Hepatocyte (in vitro differentiated cells): ENCODE data around the gene ZFYVE28. TPM values are rescaled to one million over a fixed set of nuclear protein-coding genes. Genes with fewer than 3 reads are reported as not detected.

ENCODE experiments used
- DNase-seq: peaks from one replicate; pipeline ENCODE4 v3.0.0-alpha.2; 2016; ENCODE audit warnings: low spot score
- H2AFZ ChIP-seq: fragments of 200-600 bp; sonication (generic); 2 replicates; pipeline ENCODE4 v1.6.0; 2016; ENCODE audit warnings: antibody characterized with exemption, mild to moderate bottlenecking
- H3K27ac ChIP-seq: fragments of 200-600 bp; sonication (generic); 2 replicates; pipeline ENCODE4 v1.5.1; 2016; ENCODE audit warnings: mild to moderate bottlenecking
- H3K27me3 ChIP-seq: fragments of 200-600 bp; sonication (generic); 2 replicates; pipeline ENCODE4 v1.6.1; 2016
- H3K36me3 ChIP-seq: fragments of 200-600 bp; sonication (generic); replicated peaks from 2 replicates; pipeline ENCODE4 v1.5.1; 2016; ENCODE audit warnings: low read depth; ENCODE audit not compliant: insufficient read depth
- H3K4me1 ChIP-seq: fragments of 200-600 bp; sonication (generic); 2 replicates; pipeline ENCODE4 v1.5.1; 2016; ENCODE audit warnings: mild to moderate bottlenecking, moderate library complexity; ENCODE audit not compliant: insufficient read depth
- H3K4me2 ChIP-seq: fragments of 200-600 bp; sonication (generic); 2 replicates; pipeline ENCODE4 v1.6.0; 2016
- H3K4me3 ChIP-seq: fragments of 200-600 bp; sonication (generic); 2 replicates; pipeline ENCODE4 v1.5.1; 2016; ENCODE audit warnings: mild to moderate bottlenecking
- H3K79me2 ChIP-seq: fragments of 200-600 bp; sonication (generic); 2 replicates; pipeline ENCODE4 v1.6.0; 2017; ENCODE audit warnings: mild to moderate bottlenecking
- H3K9me2 ChIP-seq: fragments of 200-600 bp; sonication (generic); replicated peaks from 2 replicates; pipeline ENCODE4 v1.6.0; 2017; ENCODE audit warnings: mild to moderate bottlenecking; ENCODE audit not compliant: insufficient read depth
- H3K9me3 ChIP-seq: fragments of 200-600 bp; sonication (generic); 2 replicates; pipeline ENCODE4 v1.5.1; 2016; ENCODE audit warnings: low read depth, mild to moderate bottlenecking
- H4K20me1 ChIP-seq: fragments of 200-600 bp; sonication (generic); 2 replicates; pipeline ENCODE4 v1.6.0; 2016; ENCODE audit warnings: mild to moderate bottlenecking; ENCODE audit not compliant: insufficient read depth, poor library complexity, severe bottlenecking
- CTCF ChIP-seq: fragments of 200-600 bp; sonication (generic); IDR thresholded peaks from 2 replicates; pipeline ENCODE4 v1.5.1; 2016; ENCODE audit warnings: antibody characterized with exemption, mild to moderate bottlenecking; ENCODE audit not compliant: poor library complexity
- EZH2 ChIP-seq: fragments of 200-600 bp; sonication (generic); IDR thresholded peaks from 2 replicates; pipeline ENCODE4 v1.6.1; 2016; ENCODE audit warnings: antibody characterized with exemption, mild to moderate bottlenecking, borderline replicate concordance
- EZH2phosphoT487 ChIP-seq: fragments of 200-600 bp; sonication (generic); IDR thresholded peaks from one replicate; pipeline ENCODE4 v1.6.1; 2018; ENCODE audit warnings: antibody characterized with exemption, mild to moderate bottlenecking, low read depth, moderate library complexity; ENCODE audit not compliant: unreplicated experiment, severe bottlenecking
- WGBS: methylation state at CpG from one replicate; pipeline ENCODE4 v1.1.6; 2016; ENCODE audit warnings: low lambda C conversion rate; ENCODE audit errors: missing lambda C conversion rate; 5-methylcytosine and 5-hydroxymethylcytosine counted together
- polyA plus RNA-seq: library from polyadenylated mRNA; unstranded; fragments of >200 nt; fragmentation: Nextera tagmentation; extraction: Ambion mirVana; gene quantifications from 2 replicates; pipeline ENCODE4 v1.2.1, GENCODE V29; 2016
- total RNA-seq: library from RNA; depleted of rRNA; stranded (reverse); fragments of >200 nt; gene quantifications from 2 replicates; pipeline ENCODE4 v1.2.3, GENCODE V29; 2014

The ZFYVE28 gene
- total and polyA plus RNA-seq, 2 experiments from 2014 or later, result 2.2 to 3.4 TPM

- H3K4me2 ChIP-seq, result peak overlapping the region; percentile 80
Observed at GRCh38 chr4:2402941-2403340, 15.5 kb downstream of the ZFYVE28 start.

GRCh38 chr4:2402048-2402842 lies 16.2 kb downstream of the ZFYVE28 start:
- H3K27ac ChIP-seq, result no peak overlapping the region
- peak overlapping the region; percentile 11 for H2AFZ ChIP-seq
- H3K4me3 ChIP-seq, result no peak overlapping the region
- 9% methylated on average over 18 of the region's 27 CpGs for WGBS
- H3K36me3 ChIP-seq, result no peaks in the 10 kb centered on the region
- H3K9me2 ChIP-seq, result no peaks in the 10 kb centered on the region
- no peaks in the 10 kb centered on the region for H3K9me3 ChIP-seq
- H3K27me3 ChIP-seq, result no peaks in the 10 kb centered on the region
- DNase-seq, result peak; percentile 90
- peaks cover 4% of the 10 kb centered on the region for H3K4me1 ChIP-seq
- peak overlapping the region; percentile 80 for H3K4me2 ChIP-seq
- TF ChIP-seq EZH2phosphoT487, result no peak
- TF ChIP-seq CTCF, result no peak
- H3K79me2 ChIP-seq, result no peaks in the 10 kb centered on the region
- no peaks in the 10 kb centered on the region for H4K20me1 ChIP-seq

More at GRCh38 chr4:2402941-2403340, 15.5 kb downstream of the ZFYVE28 start:
- WGBS, result 80% methylated on average over 7 of the region's 7 CpGs
- DNase-seq, result no peak
- Histone ChIP-seq H3K79me2 (no peaks in the 10 kb centered on the region), H3K9me3 (no peaks in the 10 kb centered on the region), H4K20me1 (no peaks in the 10 kb centered on the region), H3K27ac (no peak overlapping the region), H3K4me3 (no peak overlapping the region), H2AFZ (no peak overlapping the region), H3K9me2 (no peaks in the 10 kb centered on the region), H3K36me3 (no peaks in the 10 kb centered on the region), H3K4me1 (peaks cover 4% of the 10 kb centered on the region), H3K27me3 (no peaks in the 10 kb centered on the region)
- TF ChIP-seq EZH2 (no peak), CTCF (no peak), EZH2phosphoT487 (no peak)

- no peak for DNase-seq
- 59% methylated on average over 15 of the region's 15 CpGs for WGBS
- Histone ChIP-seq H2AFZ (peak overlapping the region; percentile 11), H3K9me3 (no peaks in the 10 kb centered on the region), H3K9me2 (no peaks in the 10 kb centered on the region), H3K4me1 (peaks cover 4% of the 10 kb centered on the region), H3K36me3 (no peaks in the 10 kb centered on the region), H3K4me2 (peak overlapping the region; percentile 80), H3K27me3 (no peaks in the 10 kb centered on the region), H4K20me1 (no peaks in the 10 kb centered on the region), H3K4me3 (no peak overlapping the region), H3K27ac (no peak overlapping the region), H3K79me2 (no peaks in the 10 kb centered on the region)
- TF ChIP-seq EZH2phosphoT487 (no peak), EZH2 (no peak), CTCF (no peak)
Observed at GRCh38 chr4:2401610-2401983, 16.8 kb downstream of the ZFYVE28 start.
